IPS DF 6.9 (cell line): Measurements from ENCODE around the gene METTL15.
"Not testable (repeated sequence)": the region's sequence is repeated elsewhere in the genome, so short reads cannot be mapped to it uniquely, and the experiment has no call there.

Experiments
- DNase-seq: peaks from one replicate; pipeline ENCODE4 v3.0.0-alpha.2; 2013; ENCODE audit warnings: low read depth, low spot score
- H3K27ac ChIP-seq: one replicate; pipeline ENCODE4 v1.5.1; 2013; ENCODE audit warnings: low read length, control low read depth
- H3K27me3 ChIP-seq: 2 replicates; pipeline ENCODE4 v1.6.1; 2013; ENCODE audit warnings: mild to moderate bottlenecking, low read length; ENCODE audit not compliant: control insufficient read depth, insufficient read depth
- H3K36me3 ChIP-seq: 2 replicates; pipeline ENCODE4 v1.6.1; 2013; ENCODE audit warnings: low read length; ENCODE audit not compliant: control insufficient read depth, insufficient read depth
- H3K4me1 ChIP-seq: 2 replicates; pipeline ENCODE4 v1.6.1; 2013; ENCODE audit warnings: low read length; ENCODE audit not compliant: control insufficient read depth, insufficient read depth
- H3K4me3 ChIP-seq: 2 replicates; pipeline ENCODE4 v1.5.1; 2013; ENCODE audit warnings: mild to moderate bottlenecking, low read length
- H3K9me3 ChIP-seq: 2 replicates; pipeline ENCODE4 v1.6.1; 2013; ENCODE audit warnings: low read length, inconsistent platforms; ENCODE audit not compliant: control insufficient read depth, insufficient read depth
- WGBS: extraction: QIAGEN DNeasy Blood & Tissue Kit; methylation state at CpG from one replicate; pipeline ENCODE4 v1.1.7; 2013; ENCODE audit warnings: mixed read lengths, missing lambda C conversion rate; ENCODE audit not compliant: insufficient read length, insufficient coverage; 5-methylcytosine and 5-hydroxymethylcytosine counted together

The METTL15 gene

DNA sequence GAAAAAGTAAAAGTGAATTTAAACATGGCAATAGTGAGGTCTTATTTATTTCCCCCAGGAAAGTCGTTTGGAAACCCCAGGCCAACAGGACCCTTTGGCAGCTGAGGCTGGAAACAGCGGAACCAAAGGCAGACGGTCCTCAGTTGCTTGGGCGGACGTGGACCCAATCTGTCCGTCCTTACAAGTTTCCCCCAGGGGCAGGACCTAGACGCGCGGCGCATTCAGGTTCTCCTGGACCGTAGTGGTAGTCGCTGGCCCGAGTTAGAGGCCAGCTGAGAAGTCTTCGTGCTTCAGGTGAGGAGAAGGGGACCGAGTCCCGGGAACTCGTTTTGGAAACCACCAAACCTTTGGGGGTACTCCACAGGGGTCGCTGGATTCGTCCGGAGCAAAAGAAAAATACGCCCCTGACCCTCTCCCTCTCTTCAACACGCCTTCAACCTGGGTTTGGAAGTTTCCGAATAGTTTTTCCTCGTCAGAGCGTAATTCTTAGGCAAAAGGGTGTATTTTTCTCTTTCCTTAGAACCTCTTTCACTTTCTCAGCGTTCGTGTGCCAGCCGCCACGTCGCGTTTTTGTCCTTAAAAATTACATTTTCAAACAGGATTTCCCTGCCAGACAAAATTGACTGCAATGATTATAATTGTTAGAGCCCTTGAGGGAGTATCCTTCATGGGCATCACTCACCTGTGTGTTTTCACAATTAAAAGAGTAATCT, 2.1 kb downstream of the METTL15 start:
- no peaks in the 10 kb centered on the region for H3K9me3 ChIP-seq
- no peak overlapping the region for H3K27ac ChIP-seq
- H3K4me3 ChIP-seq, result peak overlapping the region; percentile 89; the same call in 1 of the 2 replicates
- no CpG with 5 or more reads among the region's 31 CpGs for WGBS
- no peaks in the 10 kb centered on the region for H3K27me3 ChIP-seq
- H3K4me1 ChIP-seq, result no peaks in the 10 kb centered on the region
- no peaks in the 10 kb centered on the region for H3K36me3 ChIP-seq
- peak; percentile 60 for DNase-seq

DNA sequence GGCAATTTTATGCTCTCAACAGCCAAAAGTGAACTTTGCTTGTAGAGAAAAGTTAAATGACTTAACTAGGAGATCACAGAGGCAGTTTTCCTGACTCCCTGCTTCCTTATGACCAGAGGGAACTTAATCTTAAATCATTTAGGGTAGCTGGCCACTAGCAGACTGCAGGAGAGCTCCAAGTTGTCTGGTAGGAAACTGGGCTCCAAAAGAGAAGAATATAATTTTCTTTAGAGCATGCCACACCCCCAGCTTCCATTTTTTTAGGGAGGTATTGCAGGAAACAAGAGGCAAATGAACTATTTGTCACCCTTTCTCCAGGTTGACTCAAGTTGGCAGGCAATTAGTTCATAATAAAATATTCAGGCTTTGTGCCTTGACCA, 2.6 kb downstream of the METTL15 start:
- no peak for DNase-seq
- no peaks in the 10 kb centered on the region for H3K9me3 ChIP-seq
- peak overlapping the region; percentile 89; the same call in 1 of the 2 replicates for H3K4me3 ChIP-seq
- H3K27me3 ChIP-seq, result no peaks in the 10 kb centered on the region
- no peaks in the 10 kb centered on the region for H3K4me1 ChIP-seq
- H3K36me3 ChIP-seq, result no peaks in the 10 kb centered on the region
- no peak overlapping the region for H3K27ac ChIP-seq

DNA sequence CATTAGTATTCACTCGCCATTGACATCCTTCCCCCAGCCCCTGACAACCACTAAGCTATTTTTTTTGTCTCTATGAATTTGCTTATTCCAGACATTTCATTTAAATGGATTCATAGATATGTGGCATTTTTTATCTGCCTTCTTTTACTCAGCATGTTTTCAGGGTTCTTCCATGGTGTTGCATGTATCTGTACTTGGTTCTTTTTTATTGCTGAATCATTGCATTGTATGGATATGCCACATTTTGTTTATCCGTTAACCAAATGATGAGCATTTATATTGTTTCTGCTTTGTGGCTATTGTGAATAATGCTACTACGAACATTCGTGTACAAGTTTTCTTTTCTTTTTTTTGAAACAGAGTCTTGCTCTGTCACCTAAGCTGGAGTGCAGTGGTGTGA, 5.9 kb downstream of the METTL15 start:
- no peak overlapping the region for H3K27ac ChIP-seq
- H3K4me1 ChIP-seq, result no peaks in the 10 kb centered on the region
- WGBS, result no CpG with 5 or more reads among the region's 4 CpGs

DNA sequence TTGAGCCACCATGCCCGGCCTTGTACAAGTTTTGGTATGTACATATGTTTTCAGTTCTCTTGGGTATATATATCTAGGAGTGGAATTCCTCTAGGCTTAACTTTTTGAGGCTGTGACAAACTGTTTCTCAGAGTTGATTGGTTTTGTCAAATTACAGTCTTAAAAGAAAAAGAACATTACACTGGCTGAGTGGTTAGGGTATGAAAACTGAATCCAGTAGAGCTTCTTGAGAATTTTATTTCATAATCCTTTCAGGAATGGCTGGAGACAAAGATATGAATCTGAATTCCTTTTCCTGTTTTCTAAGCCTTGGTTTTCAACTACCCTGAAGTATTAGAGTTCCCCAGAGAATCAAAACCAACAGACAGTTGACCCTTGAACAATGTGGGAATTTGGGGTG, 6.5 kb downstream of the METTL15 start:
- no peak overlapping the region for H3K27ac ChIP-seq
- DNase-seq, result no peak
- H3K4me1 ChIP-seq, result no peaks in the 10 kb centered on the region
- no peak overlapping the region for H3K4me3 ChIP-seq
- H3K36me3 ChIP-seq, result no peaks in the 10 kb centered on the region
- no CpG with 5 or more reads among the region's 1 CpG for WGBS
- H3K27me3 ChIP-seq, result no peaks in the 10 kb centered on the region
- H3K9me3 ChIP-seq, result no peaks in the 10 kb centered on the region

More for the DNA sequence above, 5.9 kb downstream of the METTL15 start:
- no peak for DNase-seq
- no peaks in the 10 kb centered on the region for H3K36me3 ChIP-seq
- no peaks in the 10 kb centered on the region for H3K9me3 ChIP-seq
- H3K27me3 ChIP-seq, result no peaks in the 10 kb centered on the region
- H3K4me3 ChIP-seq, result no peak overlapping the region

DNA sequence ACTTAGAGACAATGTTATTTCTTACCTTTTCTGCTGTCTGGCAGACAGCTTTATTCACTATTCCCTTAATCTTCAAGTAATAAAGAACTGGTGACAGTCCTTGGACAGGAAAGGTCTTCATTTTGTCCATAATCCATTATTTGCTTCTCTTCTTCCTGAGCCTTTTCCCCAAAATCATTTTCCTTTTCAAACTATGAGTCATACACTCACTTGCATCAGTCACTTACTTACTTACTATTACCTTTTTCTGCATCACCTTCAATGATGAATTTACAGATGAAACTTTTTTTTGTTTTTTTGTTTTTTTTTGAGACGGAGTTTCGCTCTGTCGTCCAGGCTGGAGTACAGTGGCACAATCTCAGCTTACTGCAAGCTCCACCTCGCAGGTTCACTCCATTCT, 9.5 kb downstream of the METTL15 start:
- Histone ChIP-seq H3K27ac (no peak overlapping the region), H3K4me3 (no peak overlapping the region), H3K4me1 (no peaks in the 10 kb centered on the region), H3K36me3 (no peaks in the 10 kb centered on the region), H3K9me3 (no peaks in the 10 kb centered on the region), H3K27me3 (no peaks in the 10 kb centered on the region)
- no peak for DNase-seq
- no CpG with 5 or more reads among the region's 4 CpGs for WGBS

DNA sequence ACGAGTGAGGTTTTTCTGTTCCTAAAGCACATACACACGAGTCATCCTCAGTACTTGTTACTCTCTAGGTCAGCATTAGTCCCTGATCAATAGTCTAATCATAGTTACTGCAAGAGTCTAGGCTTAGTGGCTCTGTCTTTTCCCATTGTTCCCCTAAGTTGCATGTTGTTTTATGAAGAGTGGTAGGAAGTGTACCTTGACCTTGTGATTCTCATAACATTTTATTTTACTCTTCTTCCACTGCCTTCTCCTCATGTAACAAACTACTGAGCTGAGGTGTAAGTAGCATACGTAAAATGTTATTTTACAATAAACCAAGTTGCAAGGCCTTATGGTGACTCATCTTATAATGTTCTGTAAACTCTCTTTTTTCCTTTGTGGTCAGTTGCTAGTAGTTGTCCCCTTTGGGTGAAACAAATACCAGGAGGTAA, 15.0 kb downstream of the METTL15 start:
- H3K27ac ChIP-seq, result no peak overlapping the region

DNA sequence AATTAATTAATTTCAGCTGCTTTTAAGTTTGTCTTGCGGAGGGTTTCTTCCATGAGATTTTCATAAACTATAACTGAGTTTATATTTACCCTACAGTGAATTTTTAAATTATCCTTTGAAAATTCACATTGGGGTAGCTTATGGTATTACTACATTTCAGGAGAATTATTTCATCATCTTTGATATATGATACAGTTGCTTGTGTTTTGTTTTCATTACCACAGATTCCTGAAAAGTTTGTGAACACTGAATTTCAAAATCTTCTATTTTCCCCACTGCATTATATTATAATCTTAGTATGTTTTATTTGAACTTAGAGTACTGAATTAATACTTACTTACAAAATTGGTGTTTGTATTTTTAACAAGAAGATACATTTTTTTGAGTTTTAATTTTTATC, 24.4 kb downstream of the METTL15 start:
- Histone ChIP-seq H3K4me3 (no peak overlapping the region), H3K27ac (no peak overlapping the region), H3K36me3 (no peaks in the 10 kb centered on the region), H3K9me3 (peaks cover 3% of the 10 kb centered on the region), H3K27me3 (no peaks in the 10 kb centered on the region), H3K4me1 (no peaks in the 10 kb centered on the region)
- WGBS, result no CpG with 5 or more reads among the region's 1 CpG
- DNase-seq, result no peak

More for the DNA sequence above, 15.0 kb downstream of the METTL15 start:
- H3K4me1 ChIP-seq, result no peaks in the 10 kb centered on the region
- no peak overlapping the region for H3K4me3 ChIP-seq
- no peak for DNase-seq
- H3K9me3 ChIP-seq, result no peaks in the 10 kb centered on the region
- no peaks in the 10 kb centered on the region for H3K36me3 ChIP-seq
- no peaks in the 10 kb centered on the region for H3K27me3 ChIP-seq
- no CpG with 5 or more reads among the region's 3 CpGs for WGBS

DNA sequence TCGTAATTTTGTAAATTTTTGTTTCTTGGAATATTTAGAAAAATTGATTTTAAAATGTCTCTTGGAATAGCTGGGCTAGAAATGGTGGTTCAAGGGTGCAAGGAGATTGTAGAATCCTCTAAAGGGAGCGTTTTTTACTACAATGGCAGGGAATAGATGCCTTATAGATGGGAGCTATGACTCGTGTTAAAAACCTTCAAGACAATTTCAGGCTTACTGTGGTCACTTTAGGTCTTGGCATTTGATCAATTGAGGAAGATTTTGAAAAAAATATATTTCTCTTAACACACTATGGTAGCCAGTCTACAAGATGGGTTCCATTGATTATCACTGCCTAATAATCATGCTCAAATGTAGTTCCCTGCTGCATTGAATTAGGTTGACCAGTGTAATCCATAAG, 25.0 kb downstream of the METTL15 start:
- no peaks in the 10 kb centered on the region for H3K27me3 ChIP-seq
- H3K36me3 ChIP-seq, result no peaks in the 10 kb centered on the region
- DNase-seq, result no peak
- no peak overlapping the region for H3K27ac ChIP-seq
- H3K4me1 ChIP-seq, result no peaks in the 10 kb centered on the region
- no peak overlapping the region for H3K4me3 ChIP-seq
- peaks cover 3% of the 10 kb centered on the region for H3K9me3 ChIP-seq
- WGBS, result 100% methylated on average over 1 of the region's 3 CpGs

DNA sequence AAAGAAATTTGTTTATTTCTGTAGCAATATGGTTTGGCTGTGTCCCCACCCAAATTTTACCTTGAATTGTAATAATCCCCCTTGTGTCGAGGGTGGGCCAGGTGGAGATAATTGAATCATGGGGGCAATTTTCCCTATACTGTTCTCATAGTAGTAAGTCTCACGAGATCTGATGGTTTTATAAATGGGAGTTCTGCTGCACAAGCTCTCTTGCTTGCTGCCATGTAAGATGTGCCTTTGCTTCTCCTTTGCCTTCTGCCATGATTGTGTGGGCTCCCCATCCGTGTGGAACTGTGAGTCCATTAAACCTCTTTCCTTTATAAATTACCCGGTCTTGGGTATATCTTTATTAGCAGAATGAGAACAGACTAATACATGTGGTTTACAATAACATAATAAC, 28.0 kb downstream of the METTL15 start:
- H3K9me3 ChIP-seq, result peaks cover 15% of the 10 kb centered on the region
- not testable (repeated sequence) for H3K4me3 ChIP-seq, H3K4me1 ChIP-seq, DNase-seq, H3K27me3 ChIP-seq, H3K27ac ChIP-seq, H3K36me3 ChIP-seq
- WGBS, result no CpG with 5 or more reads among the region's 4 CpGs

DNA sequence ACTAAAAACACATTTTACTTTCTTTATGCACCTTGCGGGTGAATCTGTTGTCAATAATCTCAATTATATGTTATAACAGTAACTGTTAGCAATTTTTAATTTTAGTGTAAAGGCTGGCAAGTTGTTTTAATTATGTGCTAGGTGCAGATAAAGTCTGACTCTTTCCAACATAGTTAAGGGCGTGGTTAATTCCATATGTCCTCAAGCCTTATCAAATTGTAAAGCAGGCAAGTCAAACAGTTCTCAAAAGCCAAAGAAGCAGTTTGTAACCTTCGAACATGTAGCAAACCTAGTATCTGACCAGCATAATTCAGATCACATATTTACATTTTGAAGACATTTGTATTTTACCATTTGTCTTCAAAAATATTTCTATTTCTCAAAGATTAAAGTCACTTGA, 29.2 kb downstream of the METTL15 start:
- no CpG with 5 or more reads among the region's 3 CpGs for WGBS

DNA sequence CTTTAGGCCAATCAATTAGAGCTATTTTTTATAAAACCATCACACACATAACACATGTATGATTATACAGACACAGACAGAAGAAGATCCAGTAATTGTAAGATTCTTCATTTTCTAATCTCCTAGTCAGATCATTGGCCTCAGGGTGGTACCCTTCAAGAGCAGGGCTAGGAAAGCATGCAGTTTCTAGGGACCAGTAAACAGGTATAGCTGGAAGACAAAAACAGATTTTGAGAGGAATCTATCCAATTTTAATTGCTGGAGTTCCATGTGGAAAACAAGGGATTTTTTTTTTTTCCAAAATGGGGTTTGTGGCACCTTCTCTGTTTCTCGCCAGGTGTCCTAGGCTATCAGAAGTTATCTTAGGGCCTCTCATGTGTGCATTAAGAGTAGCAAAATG, 29.6 kb downstream of the METTL15 start:
- peaks cover 15% of the 10 kb centered on the region for H3K9me3 ChIP-seq

More for the DNA sequence above, 29.2 kb downstream of the METTL15 start:
- DNase-seq, result no peak
- Histone ChIP-seq H3K27ac (no peak overlapping the region), H3K9me3 (peaks cover 15% of the 10 kb centered on the region), H3K4me3 (no peak overlapping the region), H3K4me1 (no peaks in the 10 kb centered on the region), H3K36me3 (peaks cover 5% of the 10 kb centered on the region; the same call in 1 of the 2 replicates), H3K27me3 (no peaks in the 10 kb centered on the region)

More for the DNA sequence above, 29.6 kb downstream of the METTL15 start:
- WGBS, result no CpG with 5 or more reads among the region's 1 CpG
- H3K27ac ChIP-seq, result no peak overlapping the region
- peaks cover 5% of the 10 kb centered on the region; the same call in 1 of the 2 replicates for H3K36me3 ChIP-seq
- H3K27me3 ChIP-seq, result no peaks in the 10 kb centered on the region
- H3K4me1 ChIP-seq, result no peaks in the 10 kb centered on the region
- no peak overlapping the region for H3K4me3 ChIP-seq
- no peak for DNase-seq
